Loucy (cell line): Measurements from ENCODE around the gene ASPG.

Experiments used
- H2AFZ ChIP-seq: fragments of 200-600 bp; sonication (generic); 2 replicates; pipeline ENCODE4 v1.6.0; 2016; ENCODE audit warnings: antibody characterized with exemption, mild to moderate bottlenecking, low read length, moderate library complexity
- H3F3A ChIP-seq: fragments of 200-600 bp; 2 replicates; pipeline ENCODE4 v1.6.0; 2016; ENCODE audit warnings: antibody characterized with exemption, low read depth, mild to moderate bottlenecking
- H3K27me3 ChIP-seq: fragments of 200-600 bp; sonication (generic); 2 replicates; pipeline ENCODE4 v1.6.1; 2014; ENCODE audit warnings: low read length, mild to moderate bottlenecking; ENCODE audit not compliant: insufficient read depth, poor library complexity, severe bottlenecking
- H3K36me3 ChIP-seq: fragments of 200-600 bp; sonication (generic); 2 replicates; pipeline ENCODE4 v1.6.1; 2016; ENCODE audit warnings: low read length; ENCODE audit not compliant: insufficient read depth
- H3K4me1 ChIP-seq: fragments of 200-600 bp; sonication (generic); 2 replicates; pipeline ENCODE4 v1.5.1; 2014; ENCODE audit warnings: low read length, mild to moderate bottlenecking; ENCODE audit not compliant: insufficient read depth, poor library complexity, severe bottlenecking
- H3K4me2 ChIP-seq: fragments of 200-600 bp; sonication (generic); 2 replicates; pipeline ENCODE4 v1.6.0; 2014; ENCODE audit warnings: antibody characterized with exemption, low read length, low read depth, mild to moderate bottlenecking; ENCODE audit not compliant: poor library complexity, severe bottlenecking
- H3K4me3 ChIP-seq: fragments of 200-600 bp; sonication (generic); 2 replicates; pipeline ENCODE4 v1.5.1; 2014; ENCODE audit warnings: low read length, mild to moderate bottlenecking, mixed read lengths; ENCODE audit not compliant: poor library complexity, severe bottlenecking
- H3K79me2 ChIP-seq: fragments of 200-600 bp; sonication (generic); 2 replicates; pipeline ENCODE4 v1.6.1; 2014; ENCODE audit warnings: low read length; ENCODE audit not compliant: insufficient read depth
- H3K9ac ChIP-seq: fragments of 200-600 bp; sonication (generic); 2 replicates; pipeline ENCODE4 v1.6.0; 2014; ENCODE audit warnings: mild to moderate bottlenecking, low read depth, low read length, moderate library complexity; ENCODE audit not compliant: poor library complexity, severe bottlenecking
- H3K9me2 ChIP-seq: fragments of 200-600 bp; sonication (generic); replicated peaks from 2 replicates; pipeline ENCODE4 v1.6.1; 2016; ENCODE audit warnings: low read depth, low read length, mixed read lengths
- H3K9me3 ChIP-seq: fragments of 200-600 bp; sonication (generic); 2 replicates; pipeline ENCODE4 v1.6.1; 2014; ENCODE audit warnings: mild to moderate bottlenecking, antibody characterized with exemption, low read length, low read depth; ENCODE audit not compliant: insufficient read depth
- H4K20me1 ChIP-seq: fragments of 200-600 bp; sonication (generic); 2 replicates; pipeline ENCODE4 v1.6.0; 2014; ENCODE audit warnings: antibody characterized with exemption, low read length, mild to moderate bottlenecking; ENCODE audit not compliant: insufficient read depth, poor library complexity, severe bottlenecking
- CTCF ChIP-seq: fragments of 200-600 bp; sonication (generic); conservative IDR thresholded peaks from 2 replicates; pipeline ENCODE4 v1.5.1; 2014; ENCODE audit warnings: mild to moderate bottlenecking, antibody characterized with exemption, low read length
- EZH2phosphoT487 ChIP-seq: fragments of 200-600 bp; IDR thresholded peaks from 2 replicates; pipeline ENCODE4 v1.6.1; 2018; ENCODE audit warnings: antibody characterized with exemption, mild to moderate bottlenecking, moderate library complexity, borderline replicate concordance

Gene ASPG

GRCh38 chr14:104143521-104144452 lies 58.3 kb downstream of the ASPG start:
- no peak overlapping the region for H2AFZ ChIP-seq
- H3K4me1 ChIP-seq, result no peaks in the 10 kb centered on the region
- no peak for TF ChIP-seq EZH2phosphoT487
- no peak for TF ChIP-seq CTCF
- no peak overlapping the region for H3K9ac ChIP-seq
- no peaks in the 10 kb centered on the region for H3K36me3 ChIP-seq
- H3K4me3 ChIP-seq, result no peak overlapping the region
- H3K27me3 ChIP-seq, result no peaks in the 10 kb centered on the region
- H4K20me1 ChIP-seq, result no peaks in the 10 kb centered on the region
- no peaks in the 10 kb centered on the region for H3K79me2 ChIP-seq
- H3K9me3 ChIP-seq, result no peaks in the 10 kb centered on the region
- no peaks in the 10 kb centered on the region for H3K9me2 ChIP-seq
- H3F3A ChIP-seq, result no peaks in the 10 kb centered on the region
- no peak overlapping the region for H3K4me2 ChIP-seq

GRCh38 chr14:104144453-104144790 lies 58.9 kb downstream of the ASPG start:
- Histone ChIP-seq H2AFZ (no peak overlapping the region), H3K4me3 (no peak overlapping the region), H3K79me2 (no peaks in the 10 kb centered on the region), H3K9me2 (no peaks in the 10 kb centered on the region), H3K4me2 (no peak overlapping the region), H3F3A (no peaks in the 10 kb centered on the region), H3K36me3 (no peaks in the 10 kb centered on the region), H4K20me1 (no peaks in the 10 kb centered on the region), H3K27me3 (no peaks in the 10 kb centered on the region), H3K4me1 (no peaks in the 10 kb centered on the region), H3K9ac (no peak overlapping the region), H3K9me3 (no peaks in the 10 kb centered on the region)
- TF ChIP-seq CTCF (no peak), EZH2phosphoT487 (no peak)

- no peaks in the 10 kb centered on the region for H3K4me1 ChIP-seq
- no peaks in the 10 kb centered on the region for H3K27me3 ChIP-seq
- H3K4me2 ChIP-seq, result no peak overlapping the region
- TF ChIP-seq CTCF (no peak), EZH2phosphoT487 (no peak)
- H3K9me2 ChIP-seq, result no peaks in the 10 kb centered on the region
- no peak overlapping the region for H3K4me3 ChIP-seq
- no peaks in the 10 kb centered on the region for H4K20me1 ChIP-seq
- no peaks in the 10 kb centered on the region for H3K9me3 ChIP-seq
- no peak overlapping the region for H3K9ac ChIP-seq
- H3K79me2 ChIP-seq, result no peaks in the 10 kb centered on the region
- no peak overlapping the region for H2AFZ ChIP-seq
- no peaks in the 10 kb centered on the region for H3F3A ChIP-seq
- H3K36me3 ChIP-seq, result no peaks in the 10 kb centered on the region
Measured at GRCh38 chr14:104144911-104145825, 59.7 kb downstream of the ASPG start.
